HEK293 (cell line): ENCODE data around the gene KRT7.

ENCODE experiments used
- CTCF ChIP-seq: fragments of 450-650 bp; formaldehyde crosslinking; IDR thresholded peaks from 2 replicates; pipeline ENCODE4 v1.5.1; 2016; ENCODE audit warnings: missing biosample characterization, missing genetic modification characterization
- REST ChIP-seq: fragments of 450-650 bp; formaldehyde crosslinking; IDR thresholded peaks from 2 replicates; pipeline ENCODE4 v1.5.1; 2016; ENCODE audit warnings: missing biosample characterization, missing genetic modification characterization
- ZNF324 ChIP-seq: fragments of 450-650 bp; formaldehyde crosslinking; IDR thresholded peaks from 2 replicates; pipeline ENCODE4 v1.5.1; 2016; ENCODE audit warnings: missing biosample characterization, missing genetic modification characterization
- ZNF350 ChIP-seq: fragments of 450-650 bp; formaldehyde crosslinking; IDR thresholded peaks from 2 replicates; pipeline ENCODE4 v1.5.0; 2017; ENCODE audit warnings: missing biosample characterization, mild to moderate bottlenecking, missing genetic modification characterization
- ZNF416 ChIP-seq: fragments of 450-650 bp; formaldehyde crosslinking; IDR thresholded peaks from 2 replicates; pipeline ENCODE4 v1.5.1; 2016; ENCODE audit warnings: missing biosample characterization, missing genetic modification characterization

- TF ChIP-seq CTCF (tag by site-specific recombination) (no peak), ZNF350 (no peak), REST (no peak), ZNF416 (tag by site-specific recombination) (no peak), ZNF324 (tag by site-specific recombination) (no peak)
Observed at GRCh38 chr12:52218001-52218400, 15.0 kb upstream of the KRT7 start.
